CD4-positive, alpha-beta T cell treated with Interleukin-6 at 100 ng/mL for 8 hours (primary cell): ENCODE results near the gene FJX1.

Experiments used
- DNase-seq: peaks from one replicate; pipeline ENCODE4 v3.0.0-alpha.2; 2020; ENCODE audit warnings: mixed read lengths, low spot score

The FJX1 gene, protein sequence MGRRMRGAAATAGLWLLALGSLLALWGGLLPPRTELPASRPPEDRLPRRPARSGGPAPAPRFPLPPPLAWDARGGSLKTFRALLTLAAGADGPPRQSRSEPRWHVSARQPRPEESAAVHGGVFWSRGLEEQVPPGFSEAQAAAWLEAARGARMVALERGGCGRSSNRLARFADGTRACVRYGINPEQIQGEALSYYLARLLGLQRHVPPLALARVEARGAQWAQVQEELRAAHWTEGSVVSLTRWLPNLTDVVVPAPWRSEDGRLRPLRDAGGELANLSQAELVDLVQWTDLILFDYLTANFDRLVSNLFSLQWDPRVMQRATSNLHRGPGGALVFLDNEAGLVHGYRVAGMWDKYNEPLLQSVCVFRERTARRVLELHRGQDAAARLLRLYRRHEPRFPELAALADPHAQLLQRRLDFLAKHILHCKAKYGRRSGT

DNA sequence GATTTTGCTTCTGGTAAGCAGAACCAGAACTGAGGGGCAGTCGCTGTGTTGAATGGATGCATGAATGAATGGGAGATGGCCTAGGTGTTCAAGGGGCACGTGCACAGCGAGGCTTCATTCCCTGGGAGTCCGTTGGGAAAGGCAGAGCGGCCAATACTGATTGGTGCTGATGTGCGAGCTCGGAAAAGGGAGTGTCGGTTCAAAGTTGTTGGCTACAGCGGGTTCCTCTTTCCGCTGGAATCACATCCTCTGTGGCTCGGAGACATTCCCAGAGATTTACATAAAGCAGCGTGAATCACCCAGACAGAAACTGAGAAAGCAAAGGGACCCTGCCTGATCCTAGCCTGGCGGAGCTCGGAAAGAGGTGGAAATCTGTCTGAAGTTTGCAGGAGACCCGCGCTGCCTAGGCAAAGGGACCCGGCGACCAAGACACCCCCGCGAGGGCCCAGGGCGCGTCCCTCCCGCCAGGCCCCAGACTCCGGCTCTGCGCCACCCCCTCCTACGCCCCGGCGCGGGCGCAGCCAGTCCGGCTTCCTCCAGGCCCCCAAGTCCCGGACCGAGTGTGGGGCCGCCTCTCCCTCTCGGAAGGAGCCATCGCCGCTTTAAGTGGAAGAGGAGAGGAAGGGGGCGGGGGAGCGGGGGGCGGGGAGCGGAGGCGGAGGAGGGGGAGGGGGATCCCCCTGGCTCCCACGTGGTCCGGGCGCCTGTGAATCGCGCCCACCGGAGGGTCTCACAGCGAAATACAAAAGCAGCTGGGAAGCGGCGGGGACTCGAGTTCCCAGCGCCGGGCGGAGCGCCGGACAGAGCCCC, at the start of gene FJX1:
Gene FJX1 (plus strand): TSS at position 774 of the 810 bp plus-strand sequence. CDS start 177 bp downstream, outside the sequence.
- no peak for DNase-seq

GRCh38 chr11:35571696-35572095, 46.6 kb upstream of the FJX1 start:
- no peak for DNase-seq

DNA sequence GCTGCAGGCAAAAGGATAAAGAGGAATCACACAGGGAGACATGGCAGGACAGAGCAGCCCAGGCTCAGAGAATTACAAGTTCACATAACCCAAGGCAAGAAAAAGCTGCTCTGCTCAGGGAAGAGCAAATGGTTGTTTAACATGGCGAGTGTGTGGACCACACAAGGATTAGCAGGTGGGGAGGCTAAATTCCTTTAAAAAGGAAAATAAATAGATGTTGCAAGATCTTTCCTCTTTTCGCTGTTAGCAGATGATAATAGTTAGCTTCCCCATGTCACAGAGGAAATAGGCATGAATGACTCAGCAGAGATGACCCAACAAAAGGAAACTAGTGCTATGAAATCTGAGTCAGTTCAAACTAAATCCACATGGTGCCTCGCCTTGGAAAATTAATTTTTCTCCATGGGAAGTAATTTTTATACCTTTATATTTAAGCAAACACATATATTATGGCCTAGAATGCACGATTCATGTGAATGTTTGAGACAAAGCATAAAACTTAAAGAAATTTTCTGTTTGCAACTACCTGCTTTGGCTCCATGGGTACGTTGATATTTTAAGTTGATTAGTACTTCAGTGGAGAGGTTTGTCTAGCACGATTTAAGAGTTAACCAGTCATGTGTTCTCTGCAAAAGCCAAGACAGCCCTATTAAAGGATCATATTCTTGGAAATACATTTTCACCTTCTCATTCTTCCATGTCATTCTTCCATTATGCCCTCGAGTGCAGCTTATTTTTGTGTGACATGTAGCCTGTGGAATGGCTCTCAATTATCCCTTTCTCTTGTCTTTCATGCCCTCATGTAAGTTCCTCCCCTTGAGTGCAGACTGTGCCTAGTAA, 38.5 kb upstream of the FJX1 start:
- no peak for DNase-seq

DNA sequence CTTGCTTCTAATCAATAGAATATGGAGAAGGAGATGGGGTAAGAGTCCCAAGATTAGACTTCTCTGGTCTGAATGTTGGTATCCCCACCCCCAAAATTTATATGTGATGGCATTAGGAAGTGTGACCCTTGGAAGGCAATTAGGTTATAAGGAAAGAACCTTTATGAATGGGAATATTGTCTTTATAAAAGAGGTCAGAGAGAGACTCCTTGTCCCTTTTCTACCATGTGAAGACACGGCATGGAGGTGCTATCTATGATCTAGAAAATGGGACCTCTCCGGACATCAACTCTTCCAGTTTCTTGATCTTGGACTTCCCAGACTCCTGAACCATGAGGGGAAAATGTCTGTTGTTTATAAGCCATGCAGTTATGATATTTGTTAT, 37.9 kb upstream of the FJX1 start:
- DNase-seq, result no peak

DNA sequence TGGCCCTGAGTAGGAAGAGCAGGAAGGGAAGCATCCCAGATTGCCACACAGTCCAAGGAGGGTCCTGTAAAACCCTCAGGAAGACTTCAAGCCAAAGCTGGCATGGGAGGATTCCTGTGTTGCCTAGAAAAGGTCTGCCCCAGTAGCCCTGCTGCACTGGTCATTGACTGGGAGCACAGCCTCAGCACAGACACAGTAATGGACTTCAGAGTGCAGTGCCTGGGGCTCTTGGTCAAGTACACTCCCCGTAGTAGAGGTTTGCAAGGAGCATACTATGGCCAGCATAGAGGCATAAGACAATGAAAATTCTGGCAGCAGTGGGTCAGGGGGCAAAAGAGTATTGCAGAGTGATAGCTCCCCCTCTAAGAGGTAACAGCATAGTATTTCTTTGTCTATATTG, 36.2 kb upstream of the FJX1 start:
- DNase-seq, result no peak

- no peak for DNase-seq
Measured at GRCh38 chr11:35583126-35583525, 35.1 kb upstream of the FJX1 start.

- DNase-seq, result no peak
Measured at GRCh38 chr11:35583843-35584242, 34.4 kb upstream of the FJX1 start.

- DNase-seq, result no peak
Measured at GRCh38 chr11:35584321-35584720, 33.9 kb upstream of the FJX1 start.

DNA sequence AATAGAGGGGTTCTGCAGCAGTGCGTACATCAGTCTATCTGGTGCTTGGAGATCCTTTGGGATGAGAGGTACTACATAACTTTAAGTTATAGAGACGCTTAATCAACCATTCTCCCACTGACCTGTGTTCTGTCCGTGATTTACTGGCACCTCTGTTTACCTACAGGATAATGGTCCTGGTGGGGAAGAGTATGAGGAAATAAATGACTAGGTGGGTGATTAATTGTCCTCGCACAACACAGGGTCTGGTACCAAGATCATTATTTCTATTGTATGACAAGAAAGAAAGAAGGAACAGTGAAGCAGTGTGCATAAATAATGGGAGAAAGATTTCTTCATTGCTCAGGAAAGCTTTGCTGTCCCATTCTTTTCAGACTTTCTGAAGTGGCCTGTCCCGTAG, 32.8 kb upstream of the FJX1 start:
- DNase-seq, result no peak

DNA sequence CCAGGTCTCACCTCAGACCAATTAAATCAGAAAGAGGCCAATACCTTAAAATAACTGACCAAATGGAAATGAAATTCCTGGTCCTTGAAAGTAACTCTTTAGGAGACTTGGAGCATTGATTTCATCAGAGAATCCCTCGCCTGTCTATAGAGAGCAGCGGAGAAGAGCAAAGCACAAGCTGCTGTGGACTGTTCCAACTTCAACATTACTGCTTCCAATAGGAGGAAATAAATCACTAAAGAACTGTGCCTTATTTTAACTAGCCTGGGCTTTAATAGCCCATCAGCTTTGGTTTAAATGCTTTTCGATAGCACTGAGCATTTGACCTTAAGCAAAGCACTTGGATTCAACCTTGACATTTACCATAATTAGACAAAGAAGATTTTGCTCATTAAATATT, 32.0 kb upstream of the FJX1 start:
- no peak for DNase-seq

DNA sequence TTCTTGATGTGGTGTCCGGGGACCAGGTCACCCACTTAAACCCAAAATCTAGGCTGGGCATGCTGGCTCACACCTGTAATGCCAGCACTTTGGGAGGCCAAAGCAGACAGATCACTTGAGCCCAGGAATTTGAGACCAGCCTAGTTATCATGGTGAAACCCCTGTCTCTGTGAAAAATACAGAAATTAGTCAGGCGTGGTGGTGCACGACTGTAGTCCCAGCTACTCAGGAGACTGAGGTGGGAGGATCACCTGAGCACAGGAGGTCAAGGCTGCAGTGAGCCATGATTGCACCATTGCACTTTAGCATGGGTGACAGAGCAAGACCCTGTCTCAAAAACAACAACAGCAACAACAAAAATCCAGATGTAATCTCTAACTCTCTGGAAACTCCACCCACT, 30.3 kb upstream of the FJX1 start:
- no peak for DNase-seq

GRCh38 chr11:35588627-35589026, 29.6 kb upstream of the FJX1 start:
- DNase-seq, result no peak

- no peak for DNase-seq
Measured at GRCh38 chr11:35589281-35589680, 29.0 kb upstream of the FJX1 start.

- DNase-seq, result no peak
Measured at GRCh38 chr11:35590412-35590811, 27.8 kb upstream of the FJX1 start.

- no peak for DNase-seq
Measured at GRCh38 chr11:35593143-35593542, 25.1 kb upstream of the FJX1 start.

DNA sequence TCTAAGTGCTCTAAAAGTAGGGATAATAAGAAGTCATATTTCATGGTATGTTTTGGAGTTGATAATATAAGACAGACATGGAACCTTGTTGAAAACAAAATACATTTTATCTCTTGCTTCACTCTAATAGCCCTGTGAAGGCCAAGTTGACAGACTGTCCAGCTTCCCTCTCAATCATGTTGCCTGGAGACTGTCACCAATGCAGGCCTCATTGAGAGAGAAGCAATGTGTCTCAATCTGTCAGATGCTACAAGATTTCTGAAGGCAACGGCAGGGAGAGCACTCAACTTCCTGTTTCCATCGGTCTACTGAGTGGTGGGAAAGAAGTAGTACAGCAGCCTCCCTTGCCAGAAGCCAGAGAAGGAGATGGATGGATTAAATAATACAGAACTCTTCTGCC, 23.6 kb upstream of the FJX1 start:
- no peak for DNase-seq

GRCh38 chr11:35598254-35599125, 19.8 kb upstream of the FJX1 start:
- no peak for DNase-seq

- no peak for DNase-seq
Measured at GRCh38 chr11:35600331-35600838, 17.9 kb upstream of the FJX1 start.

DNA sequence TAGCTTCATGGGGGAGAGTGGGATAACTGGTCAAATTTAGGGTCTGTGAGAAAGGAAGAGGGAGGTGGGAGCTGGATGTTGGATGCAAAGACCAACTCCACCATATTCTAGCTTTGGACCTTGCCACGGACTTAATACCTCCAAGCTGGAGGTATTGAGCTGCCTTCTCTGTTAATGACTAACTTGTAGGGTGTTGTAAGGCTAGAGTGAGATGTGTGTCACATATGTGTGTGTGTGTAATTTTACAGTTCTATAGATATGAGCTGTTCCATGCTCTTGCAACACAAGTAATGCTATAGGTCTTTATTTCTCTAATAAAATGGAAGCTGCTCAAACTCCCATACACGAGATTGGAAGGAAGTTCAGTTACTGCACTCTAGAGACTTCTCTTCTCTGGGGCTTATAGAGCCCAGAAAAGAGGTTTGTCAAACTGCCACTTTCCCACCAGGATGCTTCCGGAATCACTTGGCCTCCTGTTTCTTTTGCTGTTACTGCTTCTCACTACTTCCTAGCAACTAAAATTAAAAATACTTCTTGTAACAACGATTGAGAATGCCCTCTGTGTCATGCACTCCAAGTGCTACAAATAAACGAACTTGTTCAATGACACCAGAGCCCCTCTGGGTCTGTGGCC, 16.0 kb upstream of the FJX1 start:
- no peak for DNase-seq

- no peak for DNase-seq
Measured at GRCh38 chr11:35602979-35603378, 15.3 kb upstream of the FJX1 start.

- DNase-seq, result no peak
Measured at GRCh38 chr11:35605706-35606105, 12.6 kb upstream of the FJX1 start.
